Measurements from ENCODE around the gene SGPL1.

The SGPL1 gene

DNA sequence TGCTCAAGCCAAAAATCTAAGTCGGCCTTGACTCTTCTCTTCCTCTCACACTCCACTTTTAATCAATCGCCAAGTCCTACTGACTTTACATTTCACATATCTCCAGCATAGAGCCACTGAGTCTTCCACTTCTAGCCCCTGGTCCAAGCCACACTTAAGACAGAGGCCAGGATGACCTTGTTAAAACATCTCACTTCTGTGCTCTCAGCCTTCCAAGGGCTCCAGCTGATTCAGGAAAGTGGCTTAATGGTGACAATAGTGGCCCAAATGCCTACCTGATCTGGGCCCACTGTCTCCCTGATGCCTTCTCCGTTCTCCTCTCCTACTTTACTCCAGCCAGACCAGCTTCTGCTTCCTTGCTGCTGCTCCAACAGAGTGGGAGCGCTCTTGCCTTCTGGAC lies 35.0 kb upstream of the SGPL1 start:
- no peak for DNase-seq (ENCODE audit: low spot score)

DNA sequence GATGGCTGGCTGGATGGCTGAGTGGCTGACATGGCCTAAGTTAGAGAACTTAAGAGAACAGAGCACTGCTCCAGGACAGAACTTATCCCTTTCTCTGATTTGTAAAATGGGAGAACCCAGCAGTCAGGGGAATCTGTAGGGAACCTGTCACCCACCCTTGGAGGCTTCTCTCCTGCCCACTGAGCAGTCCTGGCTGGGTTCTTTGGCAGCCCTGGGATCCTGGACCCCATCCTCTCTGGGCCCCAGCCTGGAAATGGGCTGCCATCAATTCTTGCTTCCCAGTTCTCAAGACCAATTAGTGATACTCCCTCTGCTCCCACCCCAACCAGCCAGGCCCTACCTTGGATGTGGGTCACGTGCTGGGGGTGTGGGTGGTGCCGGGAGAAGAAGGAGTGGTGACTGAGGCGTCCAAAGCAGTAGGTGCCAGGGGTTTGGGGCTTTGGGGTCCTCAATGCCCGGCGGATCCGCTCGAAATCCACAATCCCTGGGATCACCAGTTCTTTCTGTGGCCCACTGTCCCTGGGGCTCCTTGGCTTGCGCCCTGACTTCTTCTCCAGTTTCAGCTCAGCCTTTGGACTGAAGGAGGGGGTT lies 34.2 kb upstream of the SGPL1 start:
- DNase-seq (ENCODE audit: low spot score): no peak

DNA sequence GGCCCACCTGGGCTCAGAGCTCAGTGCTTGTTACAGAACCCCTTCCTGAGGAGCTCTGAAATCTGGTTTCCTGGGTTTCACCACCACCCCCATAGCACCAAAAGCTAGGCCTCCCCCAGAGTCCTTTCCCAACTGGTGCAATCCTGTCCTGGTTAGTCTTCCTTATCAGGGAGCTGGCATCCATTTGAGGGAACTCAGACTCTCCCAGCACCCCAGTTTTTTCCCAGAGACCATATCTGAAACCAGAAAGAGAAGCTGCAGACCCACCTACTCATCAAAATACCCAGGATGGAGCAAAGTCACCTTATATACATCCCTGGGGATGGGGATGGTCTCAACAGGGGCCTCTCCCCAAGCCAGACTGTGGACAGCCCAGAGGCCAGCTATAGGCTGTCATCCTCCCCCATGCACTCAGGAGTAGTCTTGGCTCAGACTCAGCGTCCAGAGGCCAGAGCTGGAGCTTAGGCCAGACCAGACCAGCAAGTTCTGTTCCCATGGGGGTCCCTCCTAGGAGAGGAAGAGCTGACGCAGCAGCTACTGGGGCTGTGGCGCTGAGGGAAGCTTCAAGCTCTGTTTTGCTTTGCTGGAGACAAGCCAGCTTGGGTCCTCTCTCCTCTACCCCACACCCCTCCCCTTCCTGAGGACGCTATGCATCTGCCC lies 33.5 kb upstream of the SGPL1 start:
- no peak for DNase-seq (ENCODE audit: low spot score)

DNA sequence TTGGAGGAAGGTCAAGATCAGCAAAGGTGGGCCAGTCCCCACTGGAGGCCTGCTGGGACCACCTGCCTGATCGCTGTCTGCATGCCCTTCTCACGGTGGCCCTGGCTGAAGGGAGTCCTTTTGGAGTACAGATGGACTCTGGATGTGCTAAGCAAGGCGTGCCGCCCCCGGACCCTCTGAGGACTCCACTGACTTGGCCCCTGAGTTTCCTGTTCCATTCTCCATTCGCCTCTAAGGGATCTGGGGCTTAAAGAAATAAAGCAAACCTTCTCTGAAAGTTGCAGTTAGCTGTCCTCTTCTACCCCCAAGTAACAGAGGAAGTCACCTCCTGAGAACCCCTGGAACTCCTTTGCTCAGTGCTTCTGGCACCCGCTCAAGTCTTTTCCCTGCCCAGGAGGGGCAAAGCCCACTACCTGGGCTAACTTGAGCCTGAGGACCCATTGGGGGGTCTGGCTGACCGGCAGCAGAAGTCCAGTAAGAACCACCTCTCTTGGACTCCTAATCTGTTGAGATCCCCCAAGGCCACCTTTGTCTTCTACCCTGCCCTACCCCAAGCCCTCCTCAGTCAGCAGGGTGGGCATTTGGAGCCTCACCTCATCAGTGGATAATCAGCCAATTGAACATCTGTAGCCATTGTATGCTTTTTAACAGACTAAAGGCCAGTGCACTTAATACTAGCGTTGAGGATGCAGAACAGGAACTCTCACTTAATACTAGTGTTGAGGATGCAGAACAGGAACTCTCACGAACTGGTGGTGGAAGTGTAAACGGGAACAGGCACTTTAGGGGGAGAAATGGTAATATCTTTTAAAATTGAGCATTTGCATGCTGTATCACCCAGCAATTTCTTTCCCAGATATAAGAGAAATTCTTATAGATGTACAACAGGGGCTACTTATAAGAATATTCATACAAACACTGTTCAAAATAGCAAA lies 32.7 kb upstream of the SGPL1 start:
- no peak for DNase-seq (ENCODE audit: low spot score)

DNA sequence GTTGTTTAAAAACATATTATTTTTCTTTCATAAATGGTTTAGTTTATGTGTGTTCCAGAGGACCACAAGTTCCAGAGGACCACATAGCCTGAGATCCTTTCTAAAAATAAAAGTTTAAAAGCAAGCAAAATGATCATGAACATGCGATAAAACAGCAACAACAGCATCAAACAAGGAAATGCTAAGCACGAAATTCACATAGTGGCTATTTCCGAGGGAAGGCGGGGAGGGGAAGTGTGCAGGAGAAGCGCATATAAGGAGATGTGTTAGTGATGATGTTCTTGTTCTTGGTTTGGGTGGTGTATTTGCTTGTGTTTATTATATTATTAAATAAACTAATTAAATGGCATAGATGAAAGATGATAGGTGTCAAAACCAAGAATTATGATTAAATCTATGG lies 31.7 kb upstream of the SGPL1 start:
- DNase-seq (ENCODE audit: low spot score): no peak

DNA sequence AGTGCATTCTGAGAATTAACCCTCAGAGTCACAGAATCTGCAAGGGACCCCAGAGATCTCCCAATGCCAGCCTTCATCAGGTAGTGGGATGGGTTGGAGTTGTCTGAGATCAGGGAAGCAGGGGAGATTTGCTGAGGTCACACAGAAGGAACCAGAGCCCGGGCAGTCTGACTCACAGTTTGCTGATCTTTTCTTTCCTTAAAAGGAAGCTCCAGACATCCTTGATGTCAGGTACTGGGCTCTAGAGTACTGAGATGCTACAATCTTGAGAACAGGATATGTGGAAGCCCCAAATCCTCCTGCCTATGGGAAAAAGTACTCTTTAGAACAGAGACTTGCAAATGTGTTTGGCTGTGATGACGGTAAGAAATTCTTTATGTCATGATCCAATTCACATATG lies 31.3 kb upstream of the SGPL1 start:
- no peak for DNase-seq (ENCODE audit: low spot score)

DNA sequence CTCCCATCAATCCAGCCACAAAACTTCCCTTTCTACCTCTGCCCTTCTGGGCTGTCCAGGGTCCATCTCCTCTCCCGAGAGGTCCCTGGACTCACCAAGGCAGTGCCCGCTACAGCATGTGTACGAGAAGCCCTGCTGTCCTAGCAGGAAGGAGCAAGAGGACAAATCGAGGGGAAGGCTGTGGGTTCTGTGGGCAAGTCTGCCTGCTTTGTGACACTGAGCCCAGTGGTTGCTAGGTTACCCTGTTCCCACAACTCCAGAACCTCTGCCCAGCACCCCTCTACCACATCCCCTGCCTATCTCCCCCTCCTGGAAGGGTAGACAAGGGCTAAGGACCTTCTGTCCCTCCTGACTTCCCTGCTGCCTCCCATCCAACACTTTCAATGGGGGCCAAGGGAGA lies 30.6 kb upstream of the SGPL1 start, which contains the start of gene TBATA:
Gene TBATA (minus strand): TSS at position 188 of the 400 bp plus-strand sequence. CDS start 1,998 bp downstream, outside the sequence.
- no peak for DNase-seq (ENCODE audit: low spot score)

DNA sequence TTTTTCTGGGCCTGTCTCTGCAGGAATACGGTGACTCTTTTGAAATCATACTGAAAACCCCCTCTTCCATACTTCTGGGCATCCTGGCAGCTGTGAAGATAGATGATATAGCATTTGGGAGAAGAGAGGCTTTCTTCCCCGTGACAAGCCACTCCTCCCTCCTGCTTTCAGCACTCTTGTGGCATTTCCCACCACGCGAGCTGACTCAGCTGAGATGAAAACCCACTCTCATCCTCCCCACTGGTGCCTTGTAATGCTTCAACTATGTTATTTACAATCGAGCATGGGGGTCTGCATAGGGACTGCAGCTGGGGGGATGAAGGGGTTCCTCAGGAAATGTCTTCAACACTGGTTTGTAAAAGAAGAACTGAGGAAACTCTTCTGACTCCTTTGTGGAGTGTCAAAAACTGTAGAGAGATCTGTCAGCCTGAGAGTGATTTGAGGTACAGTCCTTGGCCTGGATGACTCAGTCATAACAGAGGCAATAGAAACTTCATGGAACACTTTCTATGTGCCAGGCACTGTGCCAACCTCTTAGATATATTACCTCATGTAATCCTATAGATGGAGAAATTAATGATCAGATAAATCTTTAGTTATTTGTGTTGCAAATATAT lies 28.8 kb upstream of the SGPL1 start:
- DNase-seq (ENCODE audit: low spot score): no peak

DNA sequence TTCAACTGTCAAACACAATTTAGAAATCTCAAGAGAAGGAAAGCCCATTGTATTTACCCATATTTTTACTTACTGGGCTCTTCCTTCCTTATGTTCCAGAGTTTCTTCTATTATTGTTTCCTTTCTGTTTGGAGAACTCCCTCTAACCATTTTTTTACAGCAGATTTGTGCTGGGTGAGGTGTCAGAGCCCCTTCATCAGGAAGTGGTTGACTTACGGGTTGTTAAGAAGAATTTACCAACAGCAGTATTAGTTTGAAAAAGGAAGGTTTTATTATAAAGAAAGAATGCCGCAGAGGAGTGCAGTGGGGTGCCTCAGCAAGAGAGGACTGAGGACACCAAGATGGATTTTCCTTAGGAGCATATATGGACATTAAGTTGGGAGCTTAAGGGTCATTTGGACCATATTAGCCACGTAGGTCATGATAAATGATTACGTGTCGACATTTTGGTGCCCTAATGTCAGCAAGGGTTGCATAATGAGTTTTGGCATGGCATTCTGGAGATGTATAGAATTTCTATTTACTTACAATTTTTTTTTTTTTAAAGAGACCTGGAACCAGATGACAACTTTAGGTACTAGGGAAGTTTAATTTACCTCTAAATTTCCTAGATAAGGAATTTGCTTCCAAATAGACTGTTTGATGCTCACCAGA lies 24.2 kb upstream of the SGPL1 start:
- DNase-seq (ENCODE audit: low spot score): no peak

DNA sequence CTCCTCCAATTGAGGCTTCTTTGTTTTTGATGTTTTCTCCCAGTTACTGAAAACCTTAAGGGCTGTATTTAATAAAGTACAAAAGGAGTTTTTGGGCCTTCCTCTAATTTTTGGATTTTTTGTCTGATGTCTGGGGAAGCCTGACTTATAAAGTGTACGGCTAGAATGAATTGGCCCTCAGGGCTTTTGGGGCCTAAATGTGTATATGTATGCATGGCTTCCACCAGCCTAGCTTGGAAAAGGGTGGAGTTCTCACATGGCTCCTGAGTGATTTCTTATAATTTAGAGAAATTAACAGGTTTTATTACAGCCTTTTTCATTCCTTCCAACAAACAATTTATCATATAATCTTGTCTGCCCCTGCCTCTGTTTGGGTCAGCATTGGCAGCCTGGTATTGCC lies 20.1 kb upstream of the SGPL1 start:
- no peak for DNase-seq (ENCODE audit: low spot score)

DNA sequence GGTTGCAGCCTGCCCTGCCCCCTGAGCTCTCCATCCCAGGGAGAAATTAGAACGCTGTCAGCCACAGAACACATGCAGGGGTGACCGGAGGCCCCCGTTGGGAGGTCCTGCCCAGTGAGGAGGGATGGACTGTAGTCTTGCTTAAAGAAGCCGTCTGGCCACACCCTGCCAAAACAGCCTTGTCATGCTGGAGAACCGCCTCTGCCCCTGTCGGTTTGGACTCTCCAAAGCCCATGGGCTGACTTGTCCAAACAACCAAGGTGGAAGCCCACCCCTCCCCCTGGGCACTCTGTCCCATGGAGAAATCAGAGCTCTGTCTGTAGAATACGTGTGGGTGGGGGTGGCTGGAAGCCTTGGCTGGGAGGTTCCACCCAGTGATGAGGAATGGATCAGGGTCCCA lies 17.9 kb upstream of the SGPL1 start:
- DNase-seq (ENCODE audit: low spot score): no peak

DNA sequence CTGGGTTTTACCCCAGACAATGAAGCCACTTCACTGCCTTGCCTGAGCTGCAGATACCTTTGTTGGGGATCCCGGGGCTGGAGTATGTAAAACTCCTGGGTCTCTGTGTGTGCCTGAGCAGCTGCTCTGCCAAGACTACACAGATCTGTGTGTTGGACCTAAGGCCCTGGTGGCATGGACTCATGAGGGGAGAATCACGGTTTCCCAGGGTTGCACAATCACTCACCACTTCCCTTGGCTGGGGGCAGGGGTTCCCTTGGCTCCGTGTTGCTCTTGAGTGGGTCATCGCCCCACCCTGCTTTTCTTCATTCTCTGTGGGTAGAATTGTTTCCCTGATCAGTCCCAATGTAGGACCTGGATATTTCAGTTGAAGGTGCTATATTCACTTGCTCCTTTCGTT lies 16.6 kb upstream of the SGPL1 start:
- DNase-seq (ENCODE audit: low spot score): no peak

DNA sequence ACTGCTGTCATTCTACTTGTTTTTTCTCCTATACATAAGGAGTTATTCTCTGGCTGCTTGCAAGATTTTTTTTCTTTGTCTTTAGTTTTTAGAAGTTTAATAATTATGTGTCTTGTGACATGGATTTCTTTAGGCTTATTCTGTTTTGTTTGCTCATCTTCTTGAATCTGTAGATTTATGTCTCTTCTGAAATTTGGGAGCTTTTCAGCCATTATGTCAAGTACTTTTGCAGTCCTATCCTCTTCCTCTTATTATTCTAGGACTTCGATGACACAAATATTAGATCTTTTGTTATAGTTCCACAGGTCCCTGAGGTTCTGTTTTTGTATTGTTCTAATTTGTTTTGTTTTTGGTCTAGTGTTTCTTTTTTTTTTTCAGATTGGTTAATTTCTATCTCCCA lies 13.9 kb upstream of the SGPL1 start:
- no peak for DNase-seq (ENCODE audit: low spot score)

DNA sequence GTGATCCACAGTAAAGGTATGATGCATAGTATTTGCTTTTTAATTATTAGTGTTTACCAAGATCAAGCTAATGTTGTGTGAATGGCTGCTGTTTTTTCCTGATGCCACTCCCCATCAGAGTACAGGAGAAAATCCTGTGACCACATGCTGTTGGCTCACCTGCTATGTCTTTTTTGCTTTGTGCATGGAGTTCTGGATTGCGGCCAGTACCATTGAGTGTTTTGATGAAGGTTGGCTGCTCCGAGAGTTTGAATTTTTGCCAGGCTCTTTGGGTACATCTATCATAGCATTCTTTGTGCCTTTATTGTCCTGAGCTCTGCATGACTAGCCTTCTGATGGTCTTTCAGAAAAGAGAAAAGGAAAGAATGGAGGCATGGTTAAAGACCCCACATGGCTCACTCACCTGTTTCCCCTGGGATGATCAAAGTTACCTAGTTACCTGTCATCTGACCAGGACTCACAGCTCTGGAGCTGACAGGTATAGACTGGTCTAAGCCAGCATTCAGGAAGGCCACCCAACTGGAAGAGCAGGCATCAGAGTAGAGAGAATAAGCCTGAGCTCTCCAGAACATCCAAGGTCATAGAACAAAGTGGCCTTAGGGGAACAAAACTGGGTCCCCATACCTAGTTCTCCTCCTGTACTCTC lies 11.8 kb upstream of the SGPL1 start:
- no peak for DNase-seq (ENCODE audit: low spot score)

DNA sequence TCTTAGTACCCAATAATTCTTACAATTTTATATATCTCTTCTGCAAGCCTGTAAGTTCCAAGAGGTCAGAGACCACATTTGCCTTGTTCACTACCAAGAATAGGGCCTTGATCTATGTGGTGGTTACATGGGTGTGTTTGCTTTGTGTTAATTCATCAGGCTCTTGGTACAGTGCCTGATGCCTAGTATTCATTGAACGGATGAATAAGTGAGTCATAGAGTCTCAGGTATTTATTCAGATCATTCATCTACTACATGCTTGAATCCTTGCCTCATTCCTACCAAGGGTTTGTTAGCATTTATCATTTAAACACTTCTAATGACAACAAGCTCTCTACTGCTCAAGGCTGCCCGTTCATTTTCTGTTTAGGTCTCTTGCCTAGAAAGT lies 11.3 kb upstream of the SGPL1 start:
- no peak for DNase-seq (ENCODE audit: low spot score)

DNA sequence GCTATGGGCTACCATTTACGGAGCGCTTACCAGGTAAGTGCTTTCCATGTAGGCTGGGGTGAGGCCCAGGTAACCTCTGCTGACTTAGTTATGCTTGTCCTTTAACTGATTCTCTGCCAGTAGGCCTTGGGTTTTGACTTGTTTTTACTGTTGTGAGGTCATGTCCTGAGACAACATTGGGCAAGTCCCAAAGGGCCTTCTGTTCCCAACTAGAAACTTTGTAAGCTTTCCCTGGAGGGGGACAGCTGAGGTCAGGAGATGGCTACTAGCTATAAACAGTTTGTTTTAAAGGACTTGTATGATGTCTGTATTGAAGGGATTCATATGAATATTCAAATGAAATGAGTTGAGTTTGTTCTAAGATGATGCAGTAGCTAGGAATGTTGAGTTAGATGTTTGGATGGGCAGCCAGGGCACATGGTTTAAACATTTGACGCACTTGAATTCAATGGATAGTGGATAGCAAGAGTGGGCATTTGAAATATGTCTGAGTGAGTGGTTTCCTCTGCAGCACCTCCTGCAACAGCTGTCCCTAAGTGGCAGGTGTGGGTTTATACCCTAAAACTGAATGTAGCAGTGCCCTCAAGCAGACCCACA lies 10.0 kb upstream of the SGPL1 start:
- no peak for DNase-seq (ENCODE audit: low spot score)

DNA sequence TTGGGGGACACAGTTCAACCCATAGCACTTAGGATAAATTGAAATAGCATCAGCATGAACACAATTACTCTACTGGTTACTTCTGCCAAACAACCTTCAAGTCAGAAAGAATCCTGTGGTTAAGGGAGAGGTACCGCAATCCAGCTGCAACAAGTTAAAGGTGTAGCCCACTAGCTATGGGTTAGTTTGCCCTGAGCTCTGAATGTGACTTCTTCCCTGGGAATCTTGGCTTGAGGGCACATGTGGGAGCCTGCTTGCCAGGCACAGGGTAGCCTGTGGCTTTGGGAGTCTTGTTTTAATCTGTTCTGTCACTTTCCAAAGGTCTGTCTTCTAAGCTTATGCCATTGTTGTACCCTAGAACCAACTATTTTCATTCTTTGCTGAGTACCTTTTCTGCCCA lies 8.9 kb upstream of the SGPL1 start:
- DNase-seq (ENCODE audit: low spot score): no peak

DNA sequence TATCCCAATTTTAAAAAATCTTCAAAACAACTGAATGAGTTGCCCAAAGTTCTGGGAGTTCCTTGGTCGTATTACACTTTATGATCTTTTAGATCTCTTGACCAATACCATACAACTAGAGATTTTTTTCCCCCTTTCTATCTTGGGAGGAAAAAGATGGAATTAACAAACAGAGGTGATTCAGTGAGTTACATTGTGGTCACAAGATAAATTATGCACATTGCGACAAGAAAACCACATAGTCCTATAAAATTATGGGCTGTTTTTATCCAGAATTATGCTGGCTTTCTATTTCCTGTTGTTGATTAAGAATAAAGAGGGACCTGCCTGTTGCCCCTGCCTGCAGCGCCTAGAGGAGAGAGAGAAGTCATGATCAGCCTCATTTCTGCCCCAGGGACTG lies 8.2 kb upstream of the SGPL1 start:
- no peak for DNase-seq (ENCODE audit: low spot score)

DNA sequence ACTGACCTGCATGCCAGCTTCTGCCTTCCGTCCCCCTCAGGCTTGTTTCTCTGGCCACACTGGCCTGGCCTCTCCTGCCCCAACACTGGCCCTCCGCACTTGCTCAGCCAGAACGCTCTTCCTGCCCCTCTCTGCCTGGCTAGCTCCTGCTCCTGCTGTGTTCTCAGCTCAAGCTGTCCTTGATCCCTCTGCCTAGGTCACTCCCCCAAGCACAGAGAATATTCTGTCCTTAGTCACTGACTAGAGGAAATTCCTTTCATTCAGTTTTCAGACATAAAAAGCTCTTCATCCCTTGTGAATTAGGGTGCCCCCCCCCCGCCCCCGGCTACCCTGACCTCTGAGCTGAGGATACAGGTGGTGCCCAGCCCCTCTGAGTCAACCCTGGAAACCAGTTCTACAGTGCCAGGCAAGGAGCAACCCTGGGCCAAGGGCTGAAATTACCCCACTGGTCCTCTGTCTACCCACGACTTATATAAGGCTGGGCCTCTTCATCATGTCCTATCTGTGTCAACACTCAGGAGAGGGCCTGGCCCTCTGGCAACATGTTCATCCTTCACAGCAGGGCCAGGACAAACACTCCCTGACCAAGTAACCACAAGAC lies 6.6 kb upstream of the SGPL1 start:
- peak; percentile 18 for DNase-seq (ENCODE audit: low spot score)

DNA sequence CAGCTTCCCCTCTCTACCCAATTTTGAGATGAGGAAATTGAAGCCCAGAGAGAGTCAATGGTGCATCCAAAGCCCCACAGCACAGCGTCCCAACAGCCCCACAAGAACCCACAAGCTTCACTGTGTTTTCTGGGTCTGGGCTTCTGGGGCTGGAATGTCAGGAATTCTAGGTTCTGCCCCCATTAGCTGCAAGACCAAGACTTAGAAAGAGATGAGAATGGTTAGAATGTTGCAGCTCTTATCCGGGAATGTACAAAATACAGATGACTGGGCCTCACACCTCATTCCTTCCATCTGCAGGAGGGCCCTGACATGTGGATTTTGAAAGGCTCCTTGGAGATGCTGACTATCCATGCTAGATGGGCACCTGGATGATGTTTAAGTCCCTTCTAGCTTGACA lies 6.0 kb upstream of the SGPL1 start:
- DNase-seq (ENCODE audit: low spot score): peak; percentile 17

DNA sequence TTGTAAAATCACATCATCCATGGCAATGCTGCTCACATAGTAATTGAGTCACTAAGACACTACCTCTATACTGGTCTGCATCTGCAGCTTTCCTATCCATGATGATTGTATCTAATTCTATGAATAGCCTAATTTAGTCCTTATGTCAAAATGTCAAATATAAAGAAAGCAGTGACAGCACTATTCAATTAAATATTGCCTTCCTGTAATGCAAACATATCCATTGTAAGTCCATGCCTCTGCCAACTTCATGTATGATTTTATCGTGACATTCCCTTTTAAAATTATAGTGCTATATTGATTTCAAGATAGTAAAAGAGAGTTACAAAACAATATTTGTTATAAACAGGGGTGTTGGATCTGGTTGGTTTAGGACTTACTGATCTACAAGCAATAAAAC lies 4.8 kb upstream of the SGPL1 start:
- DNase-seq (ENCODE audit: low spot score): no peak

Data from AG20443 (cell line).